Dermis microvascular lymphatic vessel endothelial cell (primary cell): ENCODE measurements around the gene ACOXL. TPM values are rescaled to one million over a fixed set of nuclear protein-coding genes. Genes with fewer than 3 reads are reported as not detected.
"Not testable (repeated sequence)": the region's sequence is repeated elsewhere in the genome, so short reads cannot be mapped to it uniquely, and the experiment has no call there.

Experiments used
- DNase-seq, 2 donors: peaks; one replicate each; pipeline versions ENCODE4 v3.0.0 to v3.0.0-alpha.2; 2010; ENCODE audit warnings: low read depth in 2 of 2
- total RNA-seq: library from RNA; depleted of rRNA; stranded (reverse); fragments of >200 nt; gene quantifications from 2 replicates; pipeline ENCODE4 v1.2.1, GENCODE V29; 2014

The ACOXL gene
- total RNA-seq, 1 donor from 2014 or later, result not detected

DNA sequence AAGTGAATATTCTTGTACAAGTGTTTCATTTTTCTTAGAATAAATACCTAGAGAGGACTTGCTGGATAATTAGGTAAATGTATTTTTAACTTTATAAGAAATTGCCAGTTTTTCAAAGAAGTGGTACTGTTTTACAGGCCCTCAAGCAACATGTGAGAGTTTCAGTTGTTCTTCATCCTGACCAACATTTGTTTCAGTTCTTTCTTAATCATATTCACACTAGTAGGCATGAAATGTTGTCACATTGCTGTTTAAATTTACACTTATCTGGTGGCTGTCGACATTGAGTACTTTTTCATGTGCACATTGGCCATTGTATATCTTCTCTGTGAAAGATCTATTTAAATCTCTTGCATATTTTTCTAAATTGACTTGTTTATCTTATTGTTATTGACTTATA lies 178.1 kb downstream of the ACOXL start:
- no peak for DNase-seq

- DNase-seq, result no peak
Measured at GRCh38 chr2:110919738-110920137, 187.4 kb downstream of the ACOXL start.

- no peak for DNase-seq
Measured at GRCh38 chr2:110925479-110925878, 193.1 kb downstream of the ACOXL start.

DNA sequence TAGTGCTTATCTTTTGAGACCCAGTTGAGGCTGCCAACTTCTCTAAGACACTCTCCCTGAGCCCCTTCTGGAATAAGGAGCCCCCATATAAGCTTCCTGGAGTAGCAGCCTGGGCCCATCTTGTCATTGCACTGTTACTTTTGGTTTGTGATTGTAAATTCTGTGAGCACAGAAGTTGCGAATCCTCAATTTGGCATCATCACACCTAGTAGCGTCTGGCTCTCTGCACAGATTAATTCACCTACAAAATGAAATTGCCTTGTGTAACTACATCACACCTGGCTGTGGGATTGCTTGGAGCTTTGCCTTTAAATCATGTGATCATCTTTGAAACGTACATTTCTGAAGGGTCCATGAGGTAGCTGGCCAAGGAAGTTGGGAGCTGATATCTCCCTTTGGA lies 195.2 kb downstream of the ACOXL start:
- no peak for DNase-seq

- no peak for DNase-seq
Measured at GRCh38 chr2:110929528-110929927, 197.2 kb downstream of the ACOXL start.

GRCh38 chr2:110931648-110932047 lies 199.3 kb downstream of the ACOXL start:
- no peak for DNase-seq

GRCh38 chr2:110933420-110933819 lies 201.0 kb downstream of the ACOXL start:
- DNase-seq, result no peak

DNA sequence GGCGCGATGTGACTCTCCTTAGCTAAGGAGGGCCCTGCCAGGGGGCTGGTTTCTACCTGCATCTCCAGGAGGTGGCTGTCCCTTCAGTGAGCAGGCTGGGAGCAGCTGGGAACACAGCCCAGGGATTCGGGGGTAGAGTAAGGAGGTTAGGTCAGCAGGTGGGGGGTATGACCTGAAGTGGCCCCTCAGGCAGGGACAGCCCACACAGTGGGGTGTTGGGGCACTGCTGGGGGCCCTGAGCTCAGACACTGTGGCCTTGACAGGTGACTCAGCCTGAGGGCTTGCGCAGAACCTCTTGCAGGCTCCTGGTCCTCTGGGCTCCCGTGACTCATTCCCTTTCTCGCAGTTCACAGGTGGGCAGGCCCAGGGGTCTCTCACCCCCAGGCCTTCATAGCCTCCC lies 202.6 kb downstream of the ACOXL start:
- no peak for DNase-seq

- DNase-seq, result no peak
Measured at GRCh38 chr2:110940376-110940910, 208.1 kb downstream of the ACOXL start.

DNA sequence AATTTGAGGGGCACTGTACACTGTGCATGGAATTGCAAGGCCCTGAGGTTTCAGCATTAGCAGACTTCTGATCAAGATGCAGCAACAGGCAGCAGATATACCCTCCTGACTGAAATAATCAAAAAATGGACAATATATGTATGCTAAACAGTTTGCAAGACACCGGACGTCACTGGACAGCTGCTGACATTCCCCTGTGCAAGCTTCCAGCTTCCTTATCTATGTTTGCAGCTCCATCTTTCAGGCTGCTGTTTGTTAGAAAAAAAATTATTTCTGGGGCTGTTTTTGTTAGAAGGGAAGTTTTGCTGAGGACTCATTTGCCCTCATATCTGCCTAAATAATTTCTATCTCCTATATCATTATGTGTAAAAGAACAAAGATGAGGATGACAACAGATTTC lies 208.9 kb downstream of the ACOXL start:
- no peak for DNase-seq

- DNase-seq, result no peak
Measured at GRCh38 chr2:110943070-110943634, 210.8 kb downstream of the ACOXL start.

DNA sequence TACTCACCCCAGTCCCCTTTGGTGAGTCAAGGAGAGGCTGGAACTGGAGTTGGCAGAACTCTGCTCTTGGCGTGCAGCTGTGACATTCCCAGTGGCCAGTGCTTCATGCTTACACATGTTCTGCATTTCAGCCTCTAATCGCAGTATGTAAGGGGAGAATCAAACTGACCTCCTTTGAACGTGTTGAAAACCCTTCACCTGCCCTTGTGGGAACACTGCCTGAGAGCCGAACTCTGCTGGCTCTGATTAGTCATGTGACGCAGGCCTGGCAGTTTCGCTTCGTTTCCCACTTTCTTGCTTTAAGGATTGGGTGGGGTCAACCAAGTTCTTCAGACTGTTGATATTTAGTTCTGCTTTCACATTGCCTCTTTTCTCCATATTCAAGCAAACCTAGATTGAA lies 214.5 kb downstream of the ACOXL start:
- no peak for DNase-seq

DNA sequence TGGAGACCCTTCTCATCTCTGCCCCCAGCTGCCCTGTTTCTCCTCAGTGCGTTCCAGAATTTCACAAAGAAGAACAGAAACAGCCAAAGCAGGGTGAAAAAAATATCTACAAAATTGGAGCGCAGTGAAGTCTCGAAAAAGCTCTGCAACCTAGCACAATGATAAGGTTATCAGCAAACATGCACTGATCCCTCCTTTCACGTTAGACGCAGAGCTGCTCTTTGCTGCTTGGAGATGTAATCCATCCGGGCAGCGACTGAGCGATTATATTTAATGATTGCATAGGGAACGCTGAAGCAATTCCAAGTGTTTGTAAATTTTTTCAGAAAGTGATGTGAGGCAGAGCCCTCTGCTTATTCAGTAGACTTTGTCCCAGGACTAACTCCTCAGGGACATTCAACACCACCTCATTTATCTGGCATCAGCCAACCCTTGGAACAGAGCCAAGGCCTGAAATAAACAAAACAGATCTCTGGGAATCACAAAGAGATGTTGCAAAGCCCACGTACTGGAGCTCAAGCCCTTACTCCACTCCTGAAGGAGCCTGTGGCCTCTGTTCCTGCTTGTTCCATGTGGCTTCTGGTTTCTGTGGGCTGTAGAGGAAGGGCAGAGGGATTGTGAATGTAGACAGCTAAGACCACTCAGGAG lies 215.8 kb downstream of the ACOXL start:
- DNase-seq, result no peak

DNA sequence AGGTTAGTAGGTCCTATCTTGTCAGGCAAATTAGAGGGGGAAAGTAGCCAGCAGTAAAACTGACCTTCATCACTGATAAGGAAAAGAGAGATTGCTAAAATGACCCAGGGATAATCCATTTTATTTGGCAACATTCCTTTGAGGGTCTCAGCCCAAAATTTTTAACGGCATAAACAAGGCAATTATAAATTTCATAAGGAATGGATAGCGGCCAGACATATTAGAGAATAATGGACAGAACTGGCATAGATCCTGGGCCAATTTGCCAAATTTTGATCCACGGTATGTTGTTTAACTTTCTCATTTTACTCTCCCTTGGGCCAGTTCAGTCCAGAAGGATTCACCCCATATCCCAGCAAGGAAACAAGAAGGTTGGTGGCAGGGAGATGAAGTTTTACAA lies 217.9 kb downstream of the ACOXL start:
- DNase-seq, result no peak

GRCh38 chr2:110955045-110955444 lies 222.7 kb downstream of the ACOXL start:
- no peak for DNase-seq

DNA sequence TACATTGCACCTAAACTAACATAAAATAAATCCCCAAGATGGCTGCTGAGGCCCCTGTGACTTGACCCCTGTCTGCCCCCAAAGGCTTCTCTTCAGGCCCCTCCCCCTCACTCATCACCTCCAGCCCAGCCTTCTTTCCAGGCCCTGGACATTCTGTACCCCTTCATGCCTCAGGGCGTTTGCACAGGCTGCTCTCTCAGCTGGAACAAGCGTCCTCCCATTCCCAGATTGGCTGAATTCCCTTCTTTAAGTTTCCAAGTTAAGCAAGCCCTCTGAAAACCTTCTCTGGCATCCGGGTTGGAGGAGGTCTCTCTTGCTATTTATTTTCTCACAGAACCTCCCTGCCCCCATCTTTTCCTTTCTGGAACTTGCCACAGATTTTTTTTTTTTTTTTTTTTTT lies 223.2 kb downstream of the ACOXL start:
- no peak for DNase-seq

DNA sequence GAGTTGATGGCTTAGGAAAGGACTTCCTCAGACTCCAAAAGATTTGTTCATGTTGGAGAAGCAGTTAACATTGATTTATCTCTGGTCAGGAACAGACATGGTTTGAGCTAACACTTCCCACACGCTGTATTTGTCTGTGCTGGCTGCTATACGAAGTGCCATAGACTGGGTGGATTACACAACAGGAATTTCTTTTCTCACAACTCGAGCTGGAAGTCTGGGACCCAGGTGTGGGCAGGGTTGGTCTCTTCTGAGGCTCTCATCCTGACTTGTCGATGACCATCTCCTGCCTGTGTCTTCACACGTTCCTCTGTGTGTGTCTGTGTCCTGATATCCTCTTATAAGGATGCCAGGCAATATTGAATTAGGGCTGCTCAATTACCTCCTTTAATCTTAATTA lies 224.9 kb downstream of the ACOXL start:
- no peak for DNase-seq

- DNase-seq, result no peak
Measured at GRCh38 chr2:110958346-110959119, 226.2 kb downstream of the ACOXL start.

DNA sequence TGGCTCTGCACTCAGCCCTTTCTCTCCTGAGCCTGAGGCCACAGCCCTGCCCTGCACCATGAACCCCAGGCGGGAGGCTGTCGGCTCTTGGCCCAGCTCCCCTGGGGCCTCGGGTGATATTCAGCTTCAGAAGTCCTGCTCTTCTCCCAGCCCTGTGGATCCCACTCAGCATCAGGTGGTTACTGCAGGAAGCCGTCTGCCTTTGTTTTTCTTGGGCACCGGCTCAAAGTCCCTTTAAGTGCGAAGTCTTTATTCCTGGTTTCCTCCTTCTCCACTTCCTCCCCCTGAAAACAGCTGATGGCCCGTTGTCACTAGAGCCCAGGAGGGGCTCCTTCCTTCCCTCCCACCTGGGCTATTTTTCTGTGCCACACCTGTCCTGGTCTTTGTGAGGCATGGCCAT lies 226.8 kb downstream of the ACOXL start:
- no peak for DNase-seq

DNA sequence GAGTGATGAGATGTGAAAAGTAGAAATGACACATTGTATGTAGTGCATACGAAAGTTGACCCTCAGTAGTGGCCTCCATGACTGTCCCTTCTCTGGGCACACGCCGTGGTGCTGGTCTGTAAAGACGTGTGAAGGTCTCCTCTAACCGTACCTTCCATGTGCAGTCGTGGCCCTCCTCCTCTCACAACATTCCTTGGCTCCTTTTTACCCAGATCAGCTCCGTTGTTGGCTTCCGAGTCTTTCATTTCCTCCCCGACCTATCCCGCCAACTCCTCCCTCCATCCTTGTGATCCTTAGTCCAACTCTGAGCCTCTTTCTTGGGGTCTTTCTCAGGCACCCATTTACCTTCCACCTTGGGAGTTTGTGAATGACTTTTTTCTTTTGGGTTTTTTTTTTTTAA lies 227.9 kb downstream of the ACOXL start:
- no peak for DNase-seq

DNA sequence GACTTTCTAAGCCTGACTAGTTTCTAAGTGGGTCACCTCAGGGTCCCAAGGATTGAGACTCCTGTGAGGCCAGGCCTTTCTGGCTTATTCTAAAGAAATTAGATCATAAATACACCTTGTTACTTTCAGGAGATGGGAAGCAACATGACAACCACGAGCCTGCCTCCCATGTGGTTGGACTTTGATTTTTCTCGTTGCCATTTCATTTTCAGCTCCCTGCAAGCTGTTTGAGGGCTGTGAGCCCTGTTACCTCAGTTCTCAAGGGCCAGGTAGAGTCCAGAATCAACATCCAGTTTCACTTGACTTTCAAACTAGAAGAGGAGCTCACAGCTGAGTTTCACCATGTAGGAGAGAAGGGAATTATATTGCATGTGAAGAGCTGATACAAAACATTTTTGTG lies 228.6 kb downstream of the ACOXL start:
- no peak for DNase-seq

DNA sequence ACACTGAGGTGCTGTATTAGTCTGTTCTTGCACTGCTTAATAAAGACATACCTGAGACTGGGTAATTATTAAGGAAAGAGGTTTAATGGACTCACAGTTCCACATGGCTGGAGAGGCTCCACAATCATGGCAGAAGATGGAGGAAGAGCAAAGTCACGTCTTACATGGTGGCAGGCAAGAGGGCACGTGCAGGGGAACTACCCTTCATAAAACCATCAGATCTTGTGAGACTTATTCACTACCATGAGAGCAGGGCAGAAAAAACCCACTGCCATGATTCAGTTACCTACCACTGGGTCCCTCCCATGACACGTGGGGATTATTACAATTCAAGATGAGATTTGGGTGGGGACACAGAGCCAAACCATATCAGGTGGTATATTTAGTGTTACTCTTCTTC lies 229.3 kb downstream of the ACOXL start:
- DNase-seq, result not testable (repeated sequence)

- DNase-seq, result no peak
Measured at GRCh38 chr2:110969696-110970095, 237.3 kb downstream of the ACOXL start.
